ENCODE measurements around the gene ARHGAP4. TPM values are rescaled to one million over a fixed set of nuclear protein-coding genes. Genes with fewer than 3 reads are reported as not detected.

ARHGAP4 gene
- total RNA-seq, 2 donors from 2014 or later: 7.6 to 8.9 TPM

DNA sequence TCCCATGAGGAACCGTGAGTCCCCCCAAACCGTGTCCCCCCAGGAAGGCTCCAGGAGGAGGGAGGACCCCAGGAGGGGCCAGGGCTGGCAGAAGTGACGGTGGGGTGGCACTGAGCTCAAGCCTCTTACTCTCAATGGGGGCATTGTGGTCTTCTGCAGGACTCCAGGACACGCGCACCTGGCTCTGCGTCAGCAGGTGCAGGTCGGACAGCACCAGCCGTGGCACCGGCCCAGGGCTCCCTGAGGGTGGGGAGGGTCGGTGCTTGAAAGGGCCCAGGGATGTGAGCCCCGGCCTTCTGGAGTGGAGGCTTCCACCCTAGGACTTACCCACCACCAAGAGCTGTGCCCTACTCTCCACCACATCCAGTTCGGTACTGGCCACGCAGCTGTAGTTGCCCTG is 58.4 kb downstream of the ARHGAP4 start:
- no peaks in the 10 kb centered on the region for H3K27me3 ChIP-seq
- H3K27ac ChIP-seq: no peak overlapping the region
- H3K36me3 ChIP-seq: no peaks in the 10 kb centered on the region
- TF ChIP-seq CTCF (IDR thresholded peaks at IDR 0.05): no peak
- H3K4me1 ChIP-seq: no peaks in the 10 kb centered on the region
- no peak for DNase-seq (ENCODE audit: low spot score)
- no peak overlapping the region for H3K4me3 ChIP-seq
- H3K9me3 ChIP-seq: no peaks in the 10 kb centered on the region

- Histone ChIP-seq H3K9me3 (no peaks in the 10 kb centered on the region), H3K27ac (no peak overlapping the region), H3K36me3 (no peaks in the 10 kb centered on the region), H3K4me1 (no peaks in the 10 kb centered on the region), H3K27me3 (no peaks in the 10 kb centered on the region), H3K4me3 (no peak overlapping the region)
- TF ChIP-seq CTCF (IDR thresholded peaks at IDR 0.05): no peak
- DNase-seq (ENCODE audit: low spot score): no peak
These were observed 58.9 kb downstream of the ARHGAP4 start for GRCh38 chrX:153867139-153867538.

- no peak for DNase-seq (ENCODE audit: low spot score)
- no peaks in the 10 kb centered on the region for H3K4me1 ChIP-seq
- no peaks in the 10 kb centered on the region for H3K36me3 ChIP-seq
- no peak overlapping the region for H3K4me3 ChIP-seq
- TF ChIP-seq CTCF (IDR thresholded peaks at IDR 0.05): no peak
- H3K9me3 ChIP-seq: no peaks in the 10 kb centered on the region
- no peak overlapping the region for H3K27ac ChIP-seq
- H3K27me3 ChIP-seq: no peaks in the 10 kb centered on the region
These were observed 59.6 kb downstream of the ARHGAP4 start for GRCh38 chrX:153866302-153867019.

GRCh38 chrX:153865685-153866084 is 60.4 kb downstream of the ARHGAP4 start:
- no peaks in the 10 kb centered on the region for H3K36me3 ChIP-seq
- no peak for DNase-seq (ENCODE audit: low spot score)
- H3K4me3 ChIP-seq: no peak overlapping the region
- H3K9me3 ChIP-seq: no peaks in the 10 kb centered on the region
- no peaks in the 10 kb centered on the region for H3K27me3 ChIP-seq
- H3K4me1 ChIP-seq: no peaks in the 10 kb centered on the region
- no peak for TF ChIP-seq CTCF (IDR thresholded peaks at IDR 0.05)
- no peak overlapping the region for H3K27ac ChIP-seq

- DNase-seq (ENCODE audit: low spot score): no peak
- H3K4me3 ChIP-seq: no peak overlapping the region
- H3K36me3 ChIP-seq: no peaks in the 10 kb centered on the region
- H3K4me1 ChIP-seq: no peaks in the 10 kb centered on the region
- no peaks in the 10 kb centered on the region for H3K9me3 ChIP-seq
- H3K27me3 ChIP-seq: no peaks in the 10 kb centered on the region
- H3K27ac ChIP-seq: no peak overlapping the region
- TF ChIP-seq CTCF (IDR thresholded peaks at IDR 0.05): no peak
These were observed 60.8 kb downstream of the ARHGAP4 start for GRCh38 chrX:153865321-153865580.

All from right atrium auricular region (tissue), 2 donors.